HG03159 (cell line): ENCODE results near the gene BRAP.
"Not testable (repeated sequence)": the region's sequence is repeated elsewhere in the genome, so short reads cannot be mapped to it uniquely, and the experiment has no call there.

Source experiments
- ATAC-seq: cut with Tn5 transposase; IDR thresholded peaks from one replicate; pipeline ENCODE4 v1.9.1; 2021; ENCODE audit warnings: mild to moderate bottlenecking, moderate library complexity; ENCODE audit not compliant: unreplicated experiment

BRAP gene

GRCh38 chr12:111677186-111677585, 8.6 kb downstream of the BRAP start:
- ATAC-seq = no peak

- ATAC-seq = no peak
These were observed 12.3 kb downstream of the BRAP start for GRCh38 chr12:111673503-111673902.

- ATAC-seq = no peak
These were observed 12.9 kb downstream of the BRAP start for GRCh38 chr12:111672822-111673381.

GRCh38 chr12:111664961-111665865, 20.5 kb downstream of the BRAP start:
- ATAC-seq = no peak

GRCh38 chr12:111664499-111664898, 21.3 kb downstream of the BRAP start:
- ATAC-seq = no peak

- ATAC-seq = no peak
These were observed 29.7 kb downstream of the BRAP start for GRCh38 chr12:111656016-111656415.

GRCh38 chr12:111655356-111655755, 30.4 kb downstream of the BRAP start:
- ATAC-seq = no peak

GRCh38 chr12:111653596-111653995, 32.2 kb downstream of the BRAP start:
- ATAC-seq = no peak

- ATAC-seq = not testable (repeated sequence)
These were observed 33.2 kb downstream of the BRAP start for GRCh38 chr12:111652530-111652929.

GRCh38 chr12:111650912-111651311, 34.8 kb downstream of the BRAP start:
- no peak for ATAC-seq

GRCh38 chr12:111645433-111645832, 40.3 kb downstream of the BRAP start:
- ATAC-seq = no peak

- no peak for ATAC-seq
These were observed 42.3 kb downstream of the BRAP start for GRCh38 chr12:111643427-111643826.

GRCh38 chr12:111642681-111643426, 42.9 kb downstream of the BRAP start:
- ATAC-seq = no peak

- ATAC-seq = no peak
These were observed 45.2 kb downstream of the BRAP start for GRCh38 chr12:111640506-111640905.

GRCh38 chr12:111638556-111638955, 47.2 kb downstream of the BRAP start:
- ATAC-seq = no peak

GRCh38 chr12:111636209-111636945, 49.4 kb downstream of the BRAP start:
- ATAC-seq = no peak

GRCh38 chr12:111635524-111635923, 50.2 kb downstream of the BRAP start:
- no peak for ATAC-seq

GRCh38 chr12:111628505-111629260, 57.1 kb downstream of the BRAP start:
- ATAC-seq = no peak

GRCh38 chr12:111626230-111626629, 59.5 kb downstream of the BRAP start:
- no peak for ATAC-seq

GRCh38 chr12:111624540-111624939, 61.2 kb downstream of the BRAP start:
- no peak for ATAC-seq
